Adrenal gland (tissue), 5 donors: Measurements from ENCODE around the gene SHISAL2B.

Experiments used
- POLR2A ChIP-seq, 2 donors: fragments of 450-650 bp; IDR thresholded peaks; one replicate each; pipeline ENCODE4 v1.6.1; 2017; ENCODE audit warnings: antibody characterized with exemption in 2 of 2, mild to moderate bottlenecking in 2 of 2, moderate library complexity in 1 of 2
- TF ChIP-seq, protein P1 (sequence below), 6 experiments: fragments of 450-650 bp in 4 of 6; fragments of 200-600 bp in 2 of 6; sonication (generic) in 1 of 6; IDR thresholded peaks; 1 replicate in 5 of 6; 2 replicates in 1 of 6; pipeline versions ENCODE4 v1.5.1 to v1.8.0; 2016 to 2021; ENCODE audit warnings: antibody characterized with exemption in 6 of 6, mild to moderate bottlenecking in 2 of 6, moderate library complexity in 1 of 6
- donor health status: DM: no; HTN: no; CAD: no.

DNA sequence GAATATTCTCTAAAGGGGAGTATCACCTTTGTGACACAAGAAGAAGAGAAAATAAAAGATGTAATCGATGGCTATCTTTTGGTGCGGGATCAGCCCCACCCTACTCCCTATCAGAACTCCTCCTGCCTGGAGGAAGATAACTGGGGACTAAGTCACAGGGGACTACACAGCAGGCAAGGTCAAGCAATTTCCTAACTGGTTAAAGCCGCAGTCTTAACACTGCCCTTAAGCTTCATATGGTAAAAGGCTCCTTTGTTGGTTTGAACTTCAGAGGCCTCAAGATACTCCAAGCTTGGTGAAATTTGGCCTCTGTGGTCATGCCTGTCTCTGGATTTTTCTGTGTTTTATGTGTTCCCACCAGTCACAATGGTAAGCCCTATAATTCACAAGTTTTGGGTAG, 1.3 kb upstream of the SHISAL2B start:
- TF ChIP-seq, protein P1, sequence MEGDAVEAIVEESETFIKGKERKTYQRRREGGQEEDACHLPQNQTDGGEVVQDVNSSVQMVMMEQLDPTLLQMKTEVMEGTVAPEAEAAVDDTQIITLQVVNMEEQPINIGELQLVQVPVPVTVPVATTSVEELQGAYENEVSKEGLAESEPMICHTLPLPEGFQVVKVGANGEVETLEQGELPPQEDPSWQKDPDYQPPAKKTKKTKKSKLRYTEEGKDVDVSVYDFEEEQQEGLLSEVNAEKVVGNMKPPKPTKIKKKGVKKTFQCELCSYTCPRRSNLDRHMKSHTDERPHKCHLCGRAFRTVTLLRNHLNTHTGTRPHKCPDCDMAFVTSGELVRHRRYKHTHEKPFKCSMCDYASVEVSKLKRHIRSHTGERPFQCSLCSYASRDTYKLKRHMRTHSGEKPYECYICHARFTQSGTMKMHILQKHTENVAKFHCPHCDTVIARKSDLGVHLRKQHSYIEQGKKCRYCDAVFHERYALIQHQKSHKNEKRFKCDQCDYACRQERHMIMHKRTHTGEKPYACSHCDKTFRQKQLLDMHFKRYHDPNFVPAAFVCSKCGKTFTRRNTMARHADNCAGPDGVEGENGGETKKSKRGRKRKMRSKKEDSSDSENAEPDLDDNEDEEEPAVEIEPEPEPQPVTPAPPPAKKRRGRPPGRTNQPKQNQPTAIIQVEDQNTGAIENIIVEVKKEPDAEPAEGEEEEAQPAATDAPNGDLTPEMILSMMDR (IDR thresholded peaks at IDR 0.05), result no peak
- no peak for TF ChIP-seq POLR2A (IDR thresholded peaks at IDR 0.05)
